ENCODE results near the gene TRAF1.

- no peak for TF ChIP-seq POLR2AphosphoS5 (IDR thresholded peaks at IDR 0.05)
- TF ChIP-seq CTCF (IDR thresholded peaks at IDR 0.05), result no peak
Observed at GRCh38 chr9:120893611-120894307, 32.8 kb downstream of the TRAF1 start.
